Transverse colon (tissue), 4 donors: Measurements from ENCODE around the gene C22orf42.
"Not testable (repeated sequence)": the region's sequence is repeated elsewhere in the genome, so short reads cannot be mapped to it uniquely, and the experiment has no call there.

Source experiments
- CTCF ChIP-seq, 5 experiments: fragments of 200-600 bp in 3 of 5; fragments of 450-650 bp in 2 of 5; sonication (generic) in 3 of 5; IDR thresholded peaks; 1 replicate in 2 of 5; 2 replicates in 3 of 5; pipeline ENCODE4 v1.5.1; 2016 to 2017; ENCODE audit warnings: antibody characterized with exemption in 5 of 5, inconsistent platforms in 3 of 5, mild to moderate bottlenecking in 2 of 5, moderate library complexity in 1 of 5
- POLR2A ChIP-seq: fragments of 450-650 bp; IDR thresholded peaks from one replicate; pipeline ENCODE4 v1.6.1; 2016; ENCODE audit warnings: antibody characterized with exemption, mild to moderate bottlenecking, moderate library complexity
- POLR2AphosphoS5 ChIP-seq, 3 donors: sonication (generic); formaldehyde crosslinking; IDR thresholded peaks; one replicate each; pipeline ENCODE4 v1.6.1; 2016; ENCODE audit warnings: antibody characterized with exemption in 3 of 3

GRCh38 chr22:32154727-32155126 lies 4.4 kb downstream of the C22orf42 start:
- TF ChIP-seq CTCF (IDR thresholded peaks at IDR 0.05); POLR2AphosphoS5 (IDR thresholded peaks at IDR 0.05); POLR2A: not testable (repeated sequence)
